HG02678 (cell line): ENCODE data around the gene PTPRG.

Experiments
- ATAC-seq: cut with Tn5 transposase; IDR thresholded peaks from one replicate; pipeline ENCODE4 v1.9.1; 2021; ENCODE audit warnings: mild to moderate bottlenecking, moderate library complexity; ENCODE audit not compliant: unreplicated experiment

The PTPRG gene

GRCh38 chr3:61788623-61789507 is 227.5 kb downstream of the PTPRG start:
- ATAC-seq, result no peak

DNA sequence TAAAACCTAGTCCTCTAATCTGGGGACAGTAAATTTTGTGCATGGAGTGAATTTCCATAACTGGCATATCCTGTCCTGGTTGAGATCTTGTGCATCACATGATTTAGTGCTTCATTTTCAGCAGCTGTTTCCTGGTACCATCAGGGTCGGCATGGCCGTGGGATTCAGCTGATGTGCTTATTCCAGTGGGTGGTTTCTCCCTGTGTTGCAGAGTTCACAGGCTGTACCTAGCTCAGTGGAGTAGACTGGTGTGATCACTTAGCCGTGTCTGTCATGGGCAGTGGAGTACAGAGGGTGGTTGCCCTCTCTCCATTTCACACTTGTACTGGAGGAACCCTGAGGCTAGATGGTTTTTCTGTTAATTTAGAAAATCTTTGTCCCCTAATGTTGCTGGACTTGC is 228.5 kb downstream of the PTPRG start:
- no peak for ATAC-seq

GRCh38 chr3:61790411-61790810 is 229.0 kb downstream of the PTPRG start:
- ATAC-seq, result no peak

- ATAC-seq, result no peak
These were observed 231.7 kb downstream of the PTPRG start for GRCh38 chr3:61793056-61793455.

GRCh38 chr3:61793521-61793920 is 232.2 kb downstream of the PTPRG start:
- ATAC-seq, result no peak

- no peak for ATAC-seq
These were observed 233.0 kb downstream of the PTPRG start for GRCh38 chr3:61794341-61794740.

DNA sequence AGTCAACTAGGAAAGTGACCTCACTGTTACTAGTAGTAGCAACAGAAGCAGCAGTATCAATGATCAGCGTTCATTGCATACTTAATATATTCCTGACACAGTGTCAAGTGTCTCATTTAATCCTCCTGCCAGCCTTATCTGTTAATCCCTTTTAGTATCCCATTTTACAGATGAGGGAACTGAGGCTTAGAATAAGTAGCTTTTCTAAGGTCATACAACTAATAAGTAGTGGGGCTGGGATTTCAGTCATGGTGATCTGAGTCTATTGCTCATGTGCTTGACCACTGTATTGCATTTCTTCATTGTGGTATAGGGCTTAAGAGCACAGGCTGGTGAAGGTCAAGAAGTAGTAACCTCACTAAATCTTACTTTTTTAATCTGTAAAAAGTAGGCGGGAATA is 233.6 kb downstream of the PTPRG start:
- no peak for ATAC-seq

DNA sequence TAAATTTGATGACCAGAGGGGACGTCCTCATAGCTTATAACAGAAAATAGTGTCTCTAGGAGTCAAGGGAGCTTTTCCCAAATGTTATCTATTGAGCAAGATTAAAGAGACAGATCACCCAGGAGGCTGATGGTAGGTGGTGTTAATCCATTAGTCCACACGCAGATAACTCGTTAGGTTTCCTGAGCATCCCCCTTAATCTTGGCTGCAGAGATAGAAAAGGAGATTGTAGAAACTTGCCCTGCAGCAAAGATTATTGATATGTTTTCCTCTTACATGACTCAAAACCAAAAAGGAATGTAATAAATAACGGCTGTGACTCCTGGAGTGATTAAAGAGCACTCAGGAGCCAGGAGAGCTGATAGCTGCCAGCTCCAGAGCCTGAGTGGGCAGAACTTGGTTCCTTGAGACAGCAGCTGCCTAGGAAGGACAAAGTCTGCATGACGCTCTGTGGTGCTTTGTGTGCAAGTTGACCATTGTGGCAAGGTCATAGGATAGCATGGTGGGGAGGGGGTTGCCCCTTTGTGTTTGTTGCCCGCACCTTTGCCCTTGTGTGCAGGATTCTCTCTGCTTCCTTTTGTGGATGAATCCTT is 234.8 kb downstream of the PTPRG start:
- ATAC-seq, result no peak

- no peak for ATAC-seq
These were observed 235.5 kb downstream of the PTPRG start for GRCh38 chr3:61796911-61797310.

- ATAC-seq, result no peak
These were observed 241.4 kb downstream of the PTPRG start for GRCh38 chr3:61802772-61803171.

GRCh38 chr3:61803983-61804382 is 242.6 kb downstream of the PTPRG start:
- no peak for ATAC-seq

GRCh38 chr3:61804782-61805181 is 243.4 kb downstream of the PTPRG start:
- no peak for ATAC-seq

GRCh38 chr3:61805510-61806080 is 244.2 kb downstream of the PTPRG start:
- ATAC-seq, result no peak

- ATAC-seq, result no peak
These were observed 245.4 kb downstream of the PTPRG start for GRCh38 chr3:61806810-61807209.

DNA sequence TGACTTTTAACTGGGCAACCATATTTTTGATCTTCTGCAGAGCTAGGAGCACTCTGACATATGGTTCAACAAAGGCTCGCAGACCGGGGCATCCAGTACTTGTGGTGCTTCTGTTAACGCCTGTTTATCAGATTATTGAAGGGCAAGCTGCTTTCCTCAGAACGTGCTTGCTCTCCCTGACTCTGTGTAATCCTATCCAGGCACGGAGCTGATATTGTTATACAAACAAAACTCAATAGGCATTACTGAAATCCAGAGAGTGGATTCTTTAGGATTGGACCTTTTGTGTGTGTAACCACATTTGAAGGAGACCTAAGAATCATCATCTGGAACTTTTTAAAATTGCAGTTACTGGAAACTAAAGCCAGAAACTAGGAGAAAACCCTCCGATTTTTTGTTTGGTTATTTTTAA is 246.5 kb downstream of the PTPRG start:
- ATAC-seq, result no peak

GRCh38 chr3:61808526-61808925 is 247.2 kb downstream of the PTPRG start:
- ATAC-seq, result no peak

- no peak for ATAC-seq
These were observed 247.6 kb downstream of the PTPRG start for GRCh38 chr3:61808999-61809398.

DNA sequence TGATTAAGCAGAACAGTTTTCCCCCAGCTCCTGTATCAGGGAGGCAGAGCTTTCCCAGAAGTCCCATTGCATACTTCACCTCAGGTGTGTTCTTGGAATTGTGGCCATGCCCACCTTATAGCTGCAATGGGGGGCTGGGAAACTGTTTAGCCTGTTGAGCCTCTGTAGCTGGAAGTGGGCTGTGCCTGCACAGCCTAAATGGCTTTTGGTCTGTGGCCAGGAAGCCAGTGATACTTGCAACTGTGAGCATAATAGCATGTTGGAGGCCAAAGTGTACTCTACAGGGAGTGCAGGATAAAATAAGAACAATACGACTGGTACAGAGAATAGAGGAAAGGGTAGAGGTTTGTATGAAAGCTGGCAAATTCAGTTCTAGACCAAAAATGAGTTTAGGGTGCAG is 248.5 kb downstream of the PTPRG start:
- no peak for ATAC-seq

DNA sequence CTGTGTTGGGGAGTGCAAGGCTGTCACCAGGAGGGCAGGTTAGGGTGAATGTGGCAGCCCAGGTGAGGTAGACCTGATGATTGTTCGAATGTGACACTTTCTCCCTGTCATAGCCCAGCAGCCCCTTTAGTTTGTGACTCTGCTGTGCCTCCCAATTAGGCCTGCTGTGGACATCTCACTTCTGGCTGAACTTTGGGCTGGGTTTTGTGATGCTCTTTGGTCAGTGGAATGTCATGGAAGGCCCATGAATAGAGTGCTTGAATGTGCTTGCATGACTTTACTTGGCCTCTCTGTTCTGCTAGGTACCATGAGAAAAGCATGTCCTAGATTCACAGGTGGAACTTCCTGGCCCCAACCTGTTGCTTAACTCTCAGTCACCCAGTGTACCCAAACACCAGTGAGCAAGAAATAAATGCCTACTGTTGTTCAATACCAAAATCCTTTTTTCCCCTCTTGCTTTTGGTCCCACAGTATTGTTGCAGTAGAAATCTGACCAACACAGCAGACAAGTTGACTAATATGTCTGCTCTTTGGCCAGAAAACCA is 249.7 kb downstream of the PTPRG start:
- ATAC-seq, result no peak

- ATAC-seq, result no peak
These were observed 250.3 kb downstream of the PTPRG start for GRCh38 chr3:61811652-61812051.

- ATAC-seq, result no peak
These were observed 250.7 kb downstream of the PTPRG start for GRCh38 chr3:61812085-61812484.

DNA sequence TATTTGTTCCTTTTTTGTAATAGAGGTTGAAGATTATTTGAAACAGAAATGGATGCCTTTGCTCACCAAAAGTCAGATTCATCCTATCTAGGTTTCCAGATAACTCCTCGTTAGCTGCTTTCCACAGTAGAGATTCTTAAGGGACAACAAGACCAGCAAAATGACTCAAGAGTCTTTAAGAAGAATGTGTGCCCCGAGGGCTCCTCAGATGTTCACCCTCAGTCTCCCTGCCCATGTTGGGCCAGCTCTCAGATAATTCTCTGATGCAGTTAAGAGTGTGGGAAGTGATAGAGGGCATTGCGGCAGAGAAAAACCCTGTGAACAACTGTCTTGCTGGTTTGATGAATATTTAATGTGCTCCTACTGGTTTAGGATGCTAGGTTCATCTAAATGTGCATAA is 251.1 kb downstream of the PTPRG start:
- ATAC-seq, result no peak
